Posterior cingulate gyrus (tissue), 11 donors: ENCODE data around the gene MLST8.

ENCODE experiments used
- DNase-seq, 10 donors: peaks; one replicate each; pipeline versions ENCODE4 v3.0.0 to v3.0.0-alpha.2; 2020 to 2021; ENCODE audit warnings: mixed read lengths in 3 of 10
- intact Hi-C: fragments of 100-400 bp; cut with DNase I; formaldehyde crosslinking; loops from one replicate; pipeline ENCODE4 v1.15.1; 2023

Gene MLST8, protein sequence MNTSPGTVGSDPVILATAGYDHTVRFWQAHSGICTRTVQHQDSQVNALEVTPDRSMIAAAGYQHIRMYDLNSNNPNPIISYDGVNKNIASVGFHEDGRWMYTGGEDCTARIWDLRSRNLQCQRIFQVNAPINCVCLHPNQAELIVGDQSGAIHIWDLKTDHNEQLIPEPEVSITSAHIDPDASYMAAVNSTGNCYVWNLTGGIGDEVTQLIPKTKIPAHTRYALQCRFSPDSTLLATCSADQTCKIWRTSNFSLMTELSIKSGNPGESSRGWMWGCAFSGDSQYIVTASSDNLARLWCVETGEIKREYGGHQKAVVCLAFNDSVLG

DNA sequence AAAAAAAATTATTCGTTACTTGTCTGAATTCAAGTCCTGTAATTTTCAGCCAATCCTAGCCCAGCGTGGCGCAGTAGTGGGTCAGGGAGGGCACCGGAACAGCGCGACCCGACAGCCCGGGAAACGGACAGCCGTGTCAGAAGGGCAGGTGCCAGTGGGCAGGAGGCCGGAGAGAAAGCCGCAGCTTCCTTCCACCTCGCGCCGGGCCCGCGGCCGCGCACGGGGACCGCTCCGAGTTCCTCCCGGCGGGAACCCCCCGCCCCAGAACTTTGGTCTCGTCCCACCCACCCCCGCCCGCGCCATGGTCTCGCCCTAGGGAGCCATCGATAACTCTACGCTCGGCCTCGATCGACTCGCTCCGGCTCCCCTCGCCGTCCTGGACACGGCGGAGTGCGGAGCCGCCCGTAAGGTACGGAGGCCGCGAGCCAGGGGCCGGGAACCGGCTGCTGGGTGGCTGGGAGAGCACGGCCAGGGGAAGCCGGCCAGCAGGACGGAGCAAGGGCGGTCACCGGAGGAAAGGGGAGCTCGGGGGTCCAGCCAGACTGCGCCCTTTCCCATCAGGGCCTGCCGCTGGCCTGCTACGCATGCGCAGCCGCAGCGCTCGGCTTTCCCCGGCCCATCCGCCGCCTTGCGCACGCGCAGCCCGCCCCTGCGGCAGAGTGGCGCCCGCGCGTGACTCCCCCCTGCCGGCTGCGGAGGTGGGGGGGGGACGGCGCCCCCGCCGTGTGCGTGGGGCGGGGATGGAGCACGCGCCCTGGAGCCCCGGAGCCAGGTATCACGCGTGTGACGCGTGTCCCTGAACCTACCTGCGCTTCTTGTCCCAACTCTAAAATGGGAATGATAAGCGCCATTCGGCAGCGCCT, at the start of gene MLST8:
Gene MLST8 (plus strand): TSS at position 351 of the 863 bp plus-strand sequence. CDS start 632 bp downstream, outside the sequence.
- intact Hi-C loops = loop anchor here (1.0 to 5.0 kb wide), 2 partner anchors 48 to 63 kb away; partner anchors contain the start of genes RNPS1 and TRAF7
- peak; percentile 75 to 97 (median 84) for DNase-seq

DNA sequence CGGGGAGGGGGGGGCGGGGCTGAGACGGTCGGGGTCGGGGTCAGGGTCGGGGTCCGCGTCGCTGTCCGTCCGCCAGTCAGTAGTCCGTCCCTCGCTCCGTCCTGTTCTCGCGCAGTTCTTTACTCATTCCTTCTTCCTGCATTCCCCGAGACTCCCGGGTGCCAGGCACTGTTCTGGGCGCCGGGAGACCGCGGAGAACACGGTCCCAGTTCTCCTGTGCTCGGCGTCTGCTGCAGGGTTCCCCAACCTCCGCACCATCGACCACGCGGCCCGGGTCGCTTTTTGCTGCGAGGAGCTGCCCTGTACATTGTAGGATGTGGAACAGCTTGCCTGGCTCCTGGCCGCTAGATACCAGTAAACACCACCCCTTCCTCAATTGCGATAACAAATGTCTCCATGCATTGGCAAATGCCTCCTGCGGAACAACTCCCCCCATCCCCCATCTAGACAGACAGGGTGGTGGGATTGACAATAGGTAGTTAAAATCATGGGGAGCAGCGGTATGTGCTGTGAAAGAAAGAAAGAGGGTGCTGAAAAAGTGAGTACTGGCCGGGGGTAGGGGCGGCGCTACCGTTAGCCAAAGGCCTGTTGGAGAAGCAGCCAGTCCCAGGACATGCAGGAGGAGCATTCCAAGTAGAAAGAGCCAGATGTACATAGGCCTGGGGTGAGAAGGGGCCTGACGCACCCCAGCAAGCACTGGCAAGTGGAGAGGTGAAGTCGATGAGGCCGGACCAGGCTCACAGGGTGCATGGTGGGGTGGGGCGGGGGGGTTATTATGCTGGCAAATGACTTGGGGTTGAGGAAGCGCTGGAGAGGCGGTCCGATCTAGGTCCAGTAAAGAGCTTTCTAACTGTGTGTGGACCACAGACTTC, 49.0 kb upstream of the MLST8 start:
- intact Hi-C loops = loop anchor here (1.0 to 5.0 kb wide), 3 partner anchors 35 to 95 kb away; partner anchors contain the start of genes ECI1 and MLST8
- DNase-seq = peak in 1 of 10 donors; percentile 83

DNA sequence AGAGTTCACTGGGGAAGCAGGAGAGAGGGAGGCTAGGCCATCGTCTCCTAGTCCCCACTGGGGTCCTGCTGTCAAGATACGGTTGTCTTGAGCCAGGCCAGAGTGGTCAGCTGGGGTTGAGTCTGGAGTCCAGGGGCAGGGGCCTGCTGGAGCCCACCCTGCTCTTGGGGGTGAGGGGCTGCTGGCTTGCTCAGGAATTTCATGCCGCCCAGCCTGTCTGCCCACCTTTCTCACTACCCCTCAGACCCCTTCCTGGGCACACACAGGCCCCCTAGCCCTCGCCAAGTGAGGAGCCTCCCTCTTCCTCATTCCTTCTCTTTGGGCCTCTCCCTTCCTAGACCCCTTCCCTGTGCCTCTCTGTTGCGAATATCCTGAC, 48.4 kb upstream of the MLST8 start:
- no peak for DNase-seq
- intact Hi-C loops = loop anchor here (5.0 kb wide), 1 partner anchor 50 kb away; the partner anchor contains the start of gene MLST8

DNA sequence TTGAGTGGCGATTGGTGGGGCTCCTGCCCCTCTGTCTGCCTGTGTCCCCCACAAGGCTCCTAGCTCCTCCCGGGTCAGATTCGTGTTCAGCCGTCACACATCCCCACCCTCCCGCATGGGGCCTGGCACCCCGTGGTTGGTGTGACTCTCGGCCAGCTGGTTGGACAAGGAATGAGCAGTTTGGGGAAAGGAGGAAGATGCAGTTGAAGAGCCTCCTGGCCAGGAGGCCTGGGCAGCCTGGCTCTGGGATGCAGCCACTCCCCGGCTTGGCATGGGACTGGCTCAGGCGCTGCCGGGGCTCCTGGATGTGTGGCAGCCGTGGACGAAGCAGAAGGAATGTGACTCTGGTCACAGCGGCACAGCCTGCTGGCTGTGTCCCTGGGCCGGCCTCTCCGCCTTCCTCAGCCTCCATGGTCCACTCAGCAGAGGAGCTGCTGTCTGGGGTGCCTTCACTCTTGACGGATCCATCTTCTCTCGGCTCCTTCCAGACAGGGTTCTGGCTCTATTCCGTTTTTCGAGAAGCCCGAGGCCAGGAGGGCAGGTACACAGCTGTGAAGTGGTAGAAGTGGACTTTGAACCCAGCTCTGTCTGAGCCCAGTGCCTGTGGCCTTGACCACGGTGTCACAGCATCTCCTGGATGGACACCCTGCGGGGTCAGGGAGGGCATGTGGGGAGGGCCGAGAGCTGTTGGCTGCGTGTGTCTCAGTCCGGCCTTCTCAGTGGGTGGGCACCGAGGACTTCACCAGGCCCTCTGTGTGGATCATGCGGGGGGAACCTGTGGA, 47.6 kb upstream of the MLST8 start:
- DNase-seq = peak in 1 of 10 donors; percentile 87
- intact Hi-C loops = loop anchor here (5.0 kb wide), 1 partner anchor 50 kb away; the partner anchor contains the start of gene MLST8

DNA sequence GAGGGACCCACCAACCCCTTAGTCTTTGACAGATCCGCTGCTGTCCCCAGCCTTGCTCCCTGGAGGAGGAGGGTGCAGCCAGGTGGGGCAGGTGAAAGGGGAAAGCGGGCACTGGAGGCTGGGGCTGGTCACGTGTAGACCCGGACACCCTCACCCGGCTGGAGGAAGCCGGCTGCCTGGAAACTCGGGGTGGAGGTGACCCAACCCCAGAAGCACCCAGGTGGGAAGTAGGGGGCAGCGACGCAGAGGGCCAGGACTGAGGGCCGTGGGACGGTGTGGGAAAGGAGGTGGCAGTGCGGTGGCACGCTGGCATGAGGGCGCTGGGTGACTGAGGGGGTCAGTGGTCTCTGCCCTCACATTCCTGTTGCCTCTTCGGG, 47.0 kb upstream of the MLST8 start:
- intact Hi-C loops = loop anchor here (5.0 kb wide), 1 partner anchor 49 kb away; the partner anchor contains the start of gene MLST8
- DNase-seq = peak in 1 of 10 donors; percentile 79

DNA sequence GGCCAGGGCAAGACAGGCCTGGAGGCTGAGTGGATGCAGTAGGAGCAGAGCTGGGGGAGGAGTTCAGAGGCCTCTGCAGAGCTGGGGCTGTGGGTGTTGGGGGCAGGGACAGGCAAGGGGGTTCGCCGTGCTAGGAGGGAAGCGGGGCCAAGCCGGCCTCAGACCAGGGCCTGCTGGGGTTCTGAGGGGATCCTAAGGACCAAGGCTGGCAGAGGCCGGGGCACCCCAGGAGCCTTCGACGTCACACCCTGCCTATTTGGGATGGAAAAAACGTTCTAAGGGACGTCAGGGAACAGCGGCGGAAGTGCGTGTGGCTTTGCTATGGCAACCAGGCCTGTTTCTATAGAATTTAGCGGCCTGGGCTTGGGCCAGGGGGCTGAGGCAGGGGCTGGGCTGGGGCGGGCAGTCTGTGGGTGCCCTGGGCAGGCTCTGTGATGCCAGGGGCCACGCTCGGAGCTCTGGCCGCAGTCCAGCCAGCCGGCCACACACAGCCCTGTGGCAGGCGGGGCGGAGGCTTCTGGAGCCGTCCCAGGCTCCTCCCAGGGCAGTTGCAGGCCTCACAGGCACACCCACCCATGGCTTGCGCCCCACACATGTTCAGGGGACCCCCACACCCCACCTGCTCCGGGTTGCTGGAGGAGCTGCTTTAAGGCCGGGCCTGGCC, 45.9 kb upstream of the MLST8 start:
- peak in 8 of 10 donors; percentile 40 to 91 (median 64) for DNase-seq

DNA sequence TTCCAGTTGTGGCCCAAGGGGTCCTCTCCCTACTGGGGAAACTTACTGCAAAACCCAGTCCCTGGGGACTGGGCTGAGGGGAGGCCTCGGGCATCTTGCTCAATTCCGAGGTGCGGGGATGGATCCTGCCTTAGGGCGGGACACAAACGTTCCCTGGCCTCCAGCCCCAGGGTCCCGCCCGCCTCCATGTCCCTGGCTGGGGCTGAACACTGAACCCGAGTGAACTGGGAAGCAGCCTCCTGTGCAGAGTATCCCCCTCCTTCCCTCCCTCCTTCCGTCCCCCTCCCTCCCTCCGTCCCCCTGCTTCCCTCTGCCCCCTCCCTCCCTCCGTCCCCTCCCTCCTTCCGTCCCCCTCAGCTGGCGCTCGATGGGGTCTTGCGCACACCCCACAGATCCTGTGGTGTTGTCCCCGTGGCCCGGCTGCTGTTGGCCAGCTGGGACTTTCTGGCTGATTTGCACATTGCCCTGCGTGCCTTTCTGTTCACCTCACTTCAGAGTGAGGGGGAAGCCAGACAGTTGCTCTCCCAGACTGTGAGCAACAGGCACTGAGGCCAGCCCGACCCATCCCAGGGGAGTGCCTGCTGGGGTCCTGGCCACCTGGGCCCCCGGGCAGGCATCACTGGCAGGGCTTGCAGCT, 44.2 kb upstream of the MLST8 start:
- intact Hi-C loops = no loop called here
- DNase-seq = no peak

More for the DNA sequence above, 45.9 kb upstream of the MLST8 start:
- intact Hi-C loops = loop anchor here (5.0 kb wide), 1 partner anchor 48 kb away; the partner anchor contains the start of gene MLST8

DNA sequence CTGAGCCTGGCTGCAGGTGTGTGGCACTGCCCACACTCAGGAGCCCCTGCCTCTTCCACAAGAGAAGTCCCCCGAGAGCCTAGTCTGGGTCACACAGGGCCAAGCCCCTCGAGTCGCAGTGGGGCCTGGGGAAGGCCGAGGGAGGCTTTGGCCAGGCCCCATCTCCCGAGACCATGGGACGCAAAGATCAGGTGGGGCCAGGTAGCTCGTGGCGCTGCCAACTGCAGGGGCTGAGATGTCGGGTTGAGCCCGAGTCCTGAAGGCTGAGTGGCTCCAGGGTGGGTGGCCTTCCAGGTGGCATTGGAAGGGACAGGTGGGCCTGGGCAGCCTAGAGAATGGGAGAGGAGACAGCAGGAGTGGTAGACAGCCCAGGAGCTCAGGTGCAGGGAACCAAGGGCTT, 43.3 kb upstream of the MLST8 start:
- DNase-seq = no peak
- intact Hi-C loops = no loop called here

DNA sequence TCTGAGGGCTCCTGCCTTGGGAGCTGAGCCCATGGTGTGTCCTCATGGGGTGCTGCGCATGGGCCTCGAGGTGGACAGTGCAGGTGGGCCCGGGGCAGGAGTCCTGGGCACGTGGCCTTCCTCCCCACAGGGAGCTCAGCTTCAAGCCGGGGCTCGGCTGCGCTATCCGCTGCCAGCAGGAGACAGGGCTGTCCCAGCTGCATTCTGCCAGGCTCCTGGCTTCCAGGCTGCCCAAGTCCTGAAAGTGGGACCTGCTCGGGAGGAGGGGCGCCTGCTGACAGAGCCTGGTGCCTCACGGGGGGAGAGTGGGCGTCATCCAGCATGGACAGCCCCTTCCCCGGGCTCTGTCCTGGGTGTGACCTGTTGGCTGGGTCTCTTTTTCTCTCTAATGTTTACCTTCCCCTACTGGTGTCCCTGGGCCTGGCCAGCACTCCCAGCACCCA, 42.6 kb upstream of the MLST8 start:
- DNase-seq = peak in 1 of 10 donors; percentile 74
- intact Hi-C loops = no loop called here

DNA sequence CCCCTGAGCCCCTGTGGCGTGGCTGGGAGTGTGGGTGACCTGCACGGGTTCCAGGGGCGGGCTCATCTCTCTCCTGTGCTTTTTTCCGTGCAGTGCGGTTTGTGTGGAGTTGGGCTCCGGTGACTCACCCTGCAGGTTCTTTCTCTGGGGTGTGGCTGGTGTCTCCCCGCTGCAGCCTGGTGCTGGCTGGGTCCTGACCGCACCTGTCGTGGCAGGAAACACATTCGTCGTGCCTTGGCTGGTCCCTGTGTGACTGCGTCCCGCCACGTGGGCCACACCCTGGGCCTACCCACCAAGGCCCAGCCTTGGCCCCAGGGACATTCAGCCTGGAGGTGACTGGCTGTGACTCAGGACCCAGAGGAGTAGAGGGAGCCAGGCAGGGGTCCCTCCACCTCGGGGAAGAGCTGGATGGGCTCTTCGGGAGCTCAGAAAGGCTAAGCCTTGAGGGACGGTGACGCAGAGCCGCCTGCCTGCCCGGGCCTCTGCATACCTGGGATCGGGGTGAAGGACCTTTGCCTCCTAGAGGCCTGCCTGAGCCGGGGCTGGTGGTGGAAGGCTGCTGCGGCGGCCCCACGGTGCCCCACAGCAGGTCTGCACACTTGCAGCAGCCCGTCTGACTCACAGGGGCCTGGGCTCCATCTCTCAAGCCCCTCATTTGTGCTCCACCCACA, 41.9 kb upstream of the MLST8 start:
- DNase-seq = peak in 1 of 10 donors; percentile 75
- intact Hi-C loops = no loop called here

DNA sequence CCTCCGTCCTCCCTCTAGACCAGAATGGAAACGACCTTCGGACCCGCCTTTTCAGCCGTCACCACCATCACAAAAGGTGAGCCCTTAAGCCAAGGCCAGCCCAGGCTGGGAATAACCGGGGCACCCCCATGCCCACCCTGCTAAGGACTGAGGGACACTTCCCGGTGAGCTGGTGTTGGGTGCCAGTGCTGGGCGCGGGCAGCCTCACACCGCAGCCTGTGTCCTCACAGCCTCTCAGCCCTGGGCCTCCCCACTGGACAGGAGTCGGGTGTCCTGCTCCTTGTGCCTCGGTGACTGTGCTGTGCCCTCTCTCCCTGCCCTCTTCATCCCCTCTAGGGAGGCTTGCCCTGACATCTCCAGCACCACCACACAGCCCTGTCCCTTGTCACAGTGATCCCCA, 39.4 kb upstream of the MLST8 start:
- intact Hi-C loops = no loop called here
- DNase-seq = no peak

DNA sequence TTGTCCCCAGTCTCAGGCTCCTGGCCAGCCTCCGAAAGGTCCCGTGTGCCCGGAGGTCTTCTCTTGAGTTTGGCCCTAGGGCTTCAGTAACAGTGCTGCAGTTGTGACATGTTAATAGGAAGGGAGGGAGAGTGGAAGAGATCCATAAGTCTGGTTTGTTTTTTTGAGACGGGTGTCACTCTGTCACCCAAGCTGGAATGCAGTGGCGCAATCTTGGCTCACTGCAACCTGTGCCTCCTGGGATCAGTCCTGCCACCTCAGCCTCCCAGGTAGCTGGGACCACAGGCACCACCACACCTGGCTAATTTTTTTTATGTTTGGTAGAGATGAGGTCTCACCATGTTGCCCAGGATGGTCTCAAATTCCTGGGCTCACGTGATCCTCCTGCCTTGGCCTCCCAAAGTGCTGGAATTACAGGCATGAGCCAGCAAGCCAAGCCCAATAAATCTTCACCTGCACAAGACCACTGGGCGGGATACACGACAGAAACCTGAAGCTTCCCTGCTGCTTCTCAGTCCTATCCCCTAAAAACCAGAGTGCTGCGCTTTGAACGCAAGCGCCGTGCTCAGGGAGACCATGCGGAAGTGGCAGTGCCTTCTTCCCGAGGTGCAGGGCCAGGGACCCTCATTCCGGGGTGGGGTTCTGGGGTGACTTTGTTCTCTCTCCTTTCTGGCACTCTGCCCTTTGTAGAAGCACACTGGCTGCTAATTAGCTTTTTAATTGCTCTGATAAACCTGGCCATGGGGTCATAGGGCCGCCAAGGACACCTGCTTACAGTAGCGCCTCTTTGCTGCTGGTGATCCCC, 38.8 kb upstream of the MLST8 start:
- intact Hi-C loops = no loop called here
- DNase-seq = no peak

DNA sequence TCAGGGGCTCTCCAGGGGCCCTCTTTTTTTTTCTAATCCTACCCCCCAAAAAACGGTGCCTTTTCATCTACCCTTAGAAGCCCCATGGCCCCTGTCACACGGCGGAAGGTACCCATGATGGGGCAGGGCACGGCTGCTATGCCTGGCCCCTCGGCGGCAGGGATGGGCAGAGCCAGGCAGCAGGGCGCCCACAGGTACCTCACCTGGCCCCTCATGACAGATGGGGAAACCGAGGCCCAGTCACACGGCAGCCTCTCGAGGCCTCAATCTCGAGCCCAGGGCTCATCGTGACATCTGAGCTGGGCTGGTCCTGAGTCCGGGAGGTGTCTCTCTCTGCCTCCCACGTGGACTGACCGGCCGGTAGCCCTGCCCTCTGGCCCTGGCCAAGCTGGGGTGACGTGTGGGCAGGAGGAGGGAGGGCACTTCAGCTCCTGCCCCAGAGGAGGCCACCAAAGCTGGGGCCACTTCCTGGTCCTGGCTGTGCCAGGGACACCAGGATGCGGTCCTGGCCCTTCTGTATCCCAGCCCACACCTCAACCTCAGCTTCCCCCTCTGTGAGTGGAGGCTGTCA, 38.1 kb upstream of the MLST8 start:
- DNase-seq = no peak
- intact Hi-C loops = no loop called here

DNA sequence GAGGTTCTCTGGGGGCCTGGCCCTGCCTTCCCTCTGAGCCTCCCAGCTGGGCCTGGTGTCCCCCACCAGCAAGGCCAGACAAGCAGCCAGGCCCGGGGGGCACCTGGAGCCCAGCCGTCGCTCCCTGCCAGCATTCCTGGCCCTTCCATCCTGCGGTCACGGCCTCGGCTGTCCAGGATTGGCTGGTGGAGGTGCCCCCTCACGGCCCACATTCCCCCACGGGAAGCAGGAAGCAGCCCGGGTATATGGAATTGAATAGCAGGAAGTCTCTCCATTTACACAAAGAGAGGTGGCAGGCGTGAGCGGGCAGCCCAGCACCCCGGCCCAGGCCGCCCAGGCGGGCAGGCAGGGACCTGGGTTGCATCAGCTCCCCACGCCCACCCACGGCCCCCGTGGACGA, 35.2 kb upstream of the MLST8 start:
- intact Hi-C loops = no loop called here

DNA sequence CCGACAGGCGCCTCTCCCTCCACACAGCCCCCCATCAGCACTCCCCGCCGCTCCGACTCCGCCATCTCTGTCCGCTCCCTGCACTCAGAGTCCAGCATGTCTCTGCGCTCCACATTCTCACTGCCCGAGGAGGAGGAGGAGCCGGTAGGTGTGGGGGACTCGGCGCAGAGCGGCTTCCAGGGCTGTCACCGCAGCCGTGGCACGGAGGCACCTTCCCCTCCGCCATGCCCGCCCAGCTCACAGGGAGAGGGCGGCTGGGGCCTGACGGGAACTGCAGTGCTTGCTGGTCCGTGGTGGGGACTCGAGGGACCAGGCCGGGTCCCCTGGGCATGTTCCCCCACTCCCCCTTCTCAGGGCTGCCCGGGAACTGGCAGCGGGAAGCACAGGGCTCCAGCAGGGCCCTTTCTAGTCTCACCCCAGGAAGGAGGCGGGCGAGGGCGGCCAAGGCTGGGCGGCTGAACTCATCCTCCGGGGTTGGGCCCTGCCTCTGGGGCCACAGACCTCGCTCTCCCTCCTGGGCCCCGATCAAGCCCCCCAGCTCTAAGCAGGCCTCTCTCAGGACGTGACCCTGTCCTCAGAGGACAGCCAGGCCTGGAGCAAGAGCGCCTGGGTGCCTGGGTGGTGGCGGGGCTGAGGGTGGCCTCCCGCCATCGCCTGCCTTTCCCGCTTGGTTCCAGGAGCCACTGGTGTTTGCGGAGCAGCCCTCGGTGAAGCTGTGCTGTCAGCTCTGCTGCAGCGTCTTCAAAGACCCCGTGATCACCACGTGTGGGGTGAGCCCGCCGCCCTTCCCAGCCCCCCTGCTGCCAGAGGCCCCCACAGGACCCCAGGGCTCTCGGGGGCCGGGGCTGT, 34.4 kb upstream of the MLST8 start:
- DNase-seq = no peak
- intact Hi-C loops = no loop called here

More for the DNA sequence above, 35.2 kb upstream of the MLST8 start:
- no peak for DNase-seq
